Activated gamma-delta T cell (primary cell): Measurements from ENCODE around the gene MBD3L4.
"Not testable (repeated sequence)": the region's sequence is repeated elsewhere in the genome, so short reads cannot be mapped to it uniquely, and the experiment has no call there.

Experiments
- DNase-seq: peaks from one replicate; lab custom pipeline; 2025; lab: John Stamatoyannopoulos, UW

MBD3L4 gene

DNA sequence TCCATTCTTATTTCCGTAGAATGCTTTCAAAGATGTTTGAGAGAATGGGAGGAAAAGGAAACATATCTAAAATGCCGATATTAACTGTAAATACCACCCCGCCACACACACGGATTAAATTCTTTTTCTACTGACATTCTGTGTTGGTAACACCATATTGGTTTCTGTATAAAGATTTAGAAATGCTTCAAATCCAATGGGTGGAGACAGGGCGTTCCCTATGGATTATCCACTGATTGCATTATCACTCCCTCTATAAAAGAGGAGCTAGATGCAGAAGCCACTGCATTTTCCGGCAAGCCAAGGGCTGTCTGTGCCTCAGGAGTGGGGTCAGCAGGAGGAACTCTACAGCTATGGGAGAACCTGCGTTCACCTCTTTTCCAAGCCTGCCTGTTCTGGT is 9.0 kb upstream of the MBD3L4 start, which contains the start of gene MBD3L2:
Gene MBD3L2, plus strand, starts transcription at position 301 of the 400 bp plus-strand sequence. Its CDS starts 53 bp downstream, at position 354.
- not testable (repeated sequence) for DNase-seq

- DNase-seq = not testable (repeated sequence)
Observed at GRCh38 chr19:7041563-7041962, 1.6 kb upstream of the MBD3L4 start.

DNA sequence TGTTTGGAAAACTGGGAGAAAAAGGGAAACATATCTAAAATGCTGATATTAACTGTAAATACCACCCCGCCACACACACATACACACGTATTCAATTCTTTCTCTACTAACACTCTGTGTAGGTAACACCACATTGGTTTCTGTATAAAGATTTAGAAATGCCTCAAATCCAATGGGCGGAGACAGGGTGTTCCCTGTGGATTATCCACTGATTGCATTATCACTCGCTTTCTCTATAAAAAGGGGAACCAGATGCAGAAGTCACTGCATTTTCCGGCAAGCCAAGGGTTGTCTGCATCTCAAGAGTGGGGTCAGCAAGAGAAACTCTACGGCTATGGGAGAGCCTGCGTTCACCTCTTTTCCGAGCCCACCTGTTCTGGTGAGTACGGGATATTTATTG is 9.7 kb downstream of the MBD3L4 start, which contains the start of gene MBD3L5:
Gene MBD3L5, plus strand, starts transcription at position 301 of the 400 bp plus-strand sequence. Its CDS starts 34 bp downstream, at position 335.
- DNase-seq = not testable (repeated sequence)

GRCh38 chr19:7028790-7029189 is 11.2 kb downstream of the MBD3L4 start:
- not testable (repeated sequence) for DNase-seq

DNA sequence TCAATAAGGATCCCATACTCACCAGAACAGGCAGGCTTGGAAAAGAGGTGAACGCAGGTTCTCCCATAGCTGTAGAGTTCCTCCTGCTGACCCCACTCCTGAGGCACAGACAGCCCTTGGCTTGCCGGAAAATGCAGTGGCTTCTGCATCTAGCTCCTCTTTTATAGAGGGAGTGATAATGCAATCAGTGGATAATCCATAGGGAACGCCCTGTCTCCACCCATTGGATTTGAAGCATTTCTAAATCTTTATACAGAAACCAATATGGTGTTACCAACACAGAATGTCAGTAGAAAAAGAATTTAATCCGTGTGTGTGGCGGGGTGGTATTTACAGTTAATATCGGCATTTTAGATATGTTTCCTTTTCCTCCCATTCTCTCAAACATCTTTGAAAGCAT is 18.6 kb downstream of the MBD3L4 start, which contains the start of gene MBD3L2B:
Gene MBD3L2B, minus strand, starts transcription at position 101 of the 400 bp plus-strand sequence. Its CDS starts 34 bp downstream, at position 67.
- not testable (repeated sequence) for DNase-seq

GRCh38 chr19:7018828-7019227 is 21.2 kb downstream of the MBD3L4 start:
- DNase-seq = no peak

DNA sequence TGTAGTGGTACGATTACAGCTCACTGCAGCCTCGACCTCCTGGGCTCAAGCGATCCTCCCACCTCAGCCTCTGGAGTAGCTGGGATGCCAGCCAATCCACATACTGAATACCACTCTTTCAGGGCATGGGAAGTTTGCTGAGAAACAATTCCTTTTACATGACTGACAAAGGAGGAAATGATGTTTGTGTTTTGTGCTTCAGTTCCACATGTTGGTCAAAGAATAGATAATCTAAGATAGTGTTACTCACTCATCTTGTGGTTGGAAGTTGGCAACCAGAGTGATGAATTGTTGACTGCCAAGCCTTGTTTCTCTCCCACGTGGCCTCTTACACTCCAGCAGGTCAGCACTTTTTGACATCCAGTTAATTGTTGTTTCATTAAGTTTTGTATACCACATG is 26.3 kb downstream of the MBD3L4 start:
- no peak for DNase-seq

GRCh38 chr19:7010722-7011593 is 29.0 kb downstream of the MBD3L4 start:
- no peak for DNase-seq

GRCh38 chr19:7007859-7008258 is 32.1 kb downstream of the MBD3L4 start:
- no peak for DNase-seq

DNA sequence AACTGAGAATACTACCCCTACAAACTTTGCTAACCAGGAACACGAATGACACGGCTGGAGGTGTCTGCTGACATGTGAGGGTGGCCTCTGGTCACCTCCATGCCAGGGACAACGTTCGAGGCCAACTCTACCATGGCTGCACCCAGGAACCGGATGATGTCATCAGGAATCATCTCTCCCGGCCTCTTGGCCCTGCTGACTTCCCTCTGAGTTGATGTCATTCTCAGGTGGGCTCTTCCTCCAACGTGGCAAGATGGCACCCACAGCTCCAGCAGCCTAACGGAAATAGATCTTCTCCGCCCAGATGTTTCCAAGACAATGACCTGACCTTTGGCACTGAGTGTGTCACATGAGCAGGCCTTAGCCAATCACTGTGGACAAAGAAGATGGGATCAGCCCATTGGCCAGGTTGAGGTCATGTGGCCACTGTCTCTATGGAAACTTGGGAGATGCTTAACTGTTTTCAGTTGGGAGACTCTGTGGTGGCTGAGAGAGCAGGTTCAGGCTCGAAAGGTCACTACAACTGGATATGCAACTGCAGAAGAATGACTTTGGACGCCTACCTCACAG is 33.8 kb downstream of the MBD3L4 start:
- no peak for DNase-seq

DNA sequence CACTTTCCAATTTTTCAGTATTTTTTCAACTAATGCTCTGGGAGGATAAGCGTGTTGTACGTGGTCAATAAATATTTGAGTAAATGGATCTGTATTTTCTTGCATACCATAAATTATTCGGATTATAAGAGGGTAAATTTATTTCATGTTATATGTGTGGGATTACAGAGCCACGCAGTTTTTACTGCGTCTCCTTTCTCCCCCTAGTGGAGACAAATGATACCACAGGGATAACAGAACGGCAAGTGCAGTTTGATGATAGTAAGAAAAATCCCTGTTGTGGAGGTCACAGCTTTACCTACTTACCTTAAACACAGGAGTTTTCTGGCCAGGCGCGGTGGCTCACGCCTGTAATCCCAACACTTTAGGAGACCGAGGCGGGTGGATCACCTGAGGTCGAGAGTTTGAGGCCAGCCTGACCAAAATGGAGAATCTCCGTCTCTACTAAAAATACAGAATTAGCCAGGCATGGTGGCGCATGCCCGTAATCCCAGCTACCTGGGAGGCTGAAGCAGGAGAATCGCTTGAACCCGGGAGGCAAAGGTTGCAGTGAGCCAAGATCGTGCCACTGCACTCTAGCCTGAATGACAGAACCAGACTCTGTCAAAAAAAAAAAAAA is 35.6 kb downstream of the MBD3L4 start:
- no peak for DNase-seq

DNA sequence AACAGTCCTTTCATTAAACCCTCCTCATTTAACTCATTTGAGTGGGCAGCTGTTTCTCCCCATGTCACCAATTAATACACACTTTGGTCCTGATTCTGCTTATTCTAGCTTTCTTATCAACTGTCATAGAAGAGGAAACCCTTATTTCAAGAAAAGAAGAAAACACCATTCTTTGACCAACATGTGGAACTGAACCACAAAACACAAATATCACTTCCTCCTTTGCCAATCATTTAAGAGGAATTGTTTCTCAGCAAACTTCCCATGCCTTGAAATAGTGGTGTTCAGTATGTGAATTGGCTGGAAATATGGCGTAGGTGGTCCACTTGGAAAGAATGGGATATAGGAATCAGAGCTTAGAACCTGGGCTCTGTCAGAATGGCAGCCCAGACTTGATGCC is 39.2 kb downstream of the MBD3L4 start:
- DNase-seq = no peak

GRCh38 chr19:7000333-7000732 is 39.6 kb downstream of the MBD3L4 start:
- DNase-seq = no peak

- DNase-seq = no peak
Observed at GRCh38 chr19:6999933-7000332, 40.0 kb downstream of the MBD3L4 start.

GRCh38 chr19:6997679-6998445 is 42.1 kb downstream of the MBD3L4 start:
- DNase-seq = no peak

- DNase-seq = no peak
Observed at GRCh38 chr19:6996810-6997209, 43.2 kb downstream of the MBD3L4 start.

DNA sequence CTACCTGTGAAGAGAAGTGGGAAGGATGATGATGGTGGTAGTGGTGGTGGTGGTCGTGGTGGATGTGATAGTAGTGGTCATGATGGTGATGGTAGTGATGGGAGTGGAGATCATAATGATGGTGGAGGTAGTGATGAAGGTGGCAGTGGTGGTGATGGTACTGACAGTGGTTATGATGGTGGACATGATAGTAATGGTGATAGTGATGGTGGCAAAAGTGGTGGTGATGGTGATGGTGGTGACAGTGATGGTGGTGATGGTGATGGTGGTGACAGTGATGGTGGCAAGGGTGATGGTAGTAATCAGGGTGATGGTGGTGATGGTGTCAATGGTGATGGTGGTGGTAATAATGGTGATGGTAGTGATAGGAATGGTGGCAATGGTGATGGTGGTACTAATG is 44.9 kb downstream of the MBD3L4 start:
- DNase-seq = no peak

DNA sequence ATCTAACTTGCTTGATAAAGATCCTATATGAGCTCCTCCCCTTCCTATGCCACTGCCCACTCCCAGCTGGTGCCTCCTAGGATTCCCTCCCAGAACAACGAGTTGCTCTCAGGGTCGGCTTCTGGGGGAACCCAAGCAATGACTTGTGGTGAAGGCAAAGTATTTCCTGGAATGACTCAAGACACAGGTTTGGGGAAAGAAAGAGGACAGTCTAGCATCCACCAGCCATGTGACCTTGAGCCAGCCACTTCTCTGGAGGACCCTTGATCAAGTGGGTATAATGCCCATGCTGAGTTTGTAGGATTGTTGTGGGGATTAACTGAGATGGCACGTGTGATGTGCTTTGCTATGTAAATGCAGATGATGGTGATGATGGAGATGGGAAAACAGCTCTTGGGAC is 51.7 kb downstream of the MBD3L4 start:
- no peak for DNase-seq

DNA sequence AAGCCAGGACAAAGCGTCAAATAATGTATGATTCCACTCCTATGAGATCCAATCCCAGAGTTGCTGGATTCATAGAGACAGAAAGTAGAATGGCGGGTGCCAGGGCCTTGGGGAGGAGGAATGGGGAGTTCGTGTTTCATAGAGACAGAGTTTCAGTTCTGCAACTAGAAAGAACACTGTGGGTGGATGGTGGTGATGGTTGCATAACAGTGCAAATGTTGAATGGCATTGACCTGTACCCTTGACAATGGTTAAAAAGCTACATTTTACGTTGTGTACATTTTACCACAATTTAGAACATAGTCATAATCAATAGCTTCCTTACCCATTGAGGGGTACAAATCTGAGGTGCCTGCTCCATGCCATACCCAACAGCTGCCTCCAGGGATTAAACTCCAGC is 52.1 kb downstream of the MBD3L4 start:
- DNase-seq = no peak
